SK-N-SH (cell line): Measurements from ENCODE around the gene FOXA3. TPM values are rescaled to one million over a fixed set of nuclear protein-coding genes. Genes with fewer than 3 reads are reported as not detected.

Source experiments
- CTCF ChIA-PET: fragments of 300-600, 350-600 bp; formaldehyde crosslinking; extraction: SDS; loops from one replicate; lab custom pipeline; 2021; lab: Yijun Ruan, JAX
- POLR2A ChIA-PET: fragments of 350-600 bp; sonication (Branson Sonifier 250); formaldehyde crosslinking; extraction: SDS; loops from one replicate; lab custom pipeline; 2020; ENCODE audit warnings: antibody characterized with exemption, inconsistent platforms; lab: Yijun Ruan, JAX
- DNase-seq: peaks from one replicate; pipeline ENCODE4 v3.0.0; 2012
- H2AFZ ChIP-seq: fragments of 200-600 bp; sonication (generic); 2 replicates; pipeline ENCODE4 v1.8.1; 2016; ENCODE audit warnings: antibody characterized with exemption, mild to moderate bottlenecking, low read depth
- H3F3A ChIP-seq: fragments of 200-600 bp; sonication (generic); replicated peaks from 2 replicates; pipeline ENCODE3; 2016; ENCODE audit warnings: antibody characterized with exemption, mild to moderate bottlenecking; ENCODE audit not compliant: insufficient read depth
- H3K27ac ChIP-seq, 2 experiments: fragments of 200-500 bp in 1 of 2; fragments of 200-600 bp in 1 of 2; sonication (Bioruptor generic) in 1 of 2; sonication (generic), shearing (Covaris generic) in 1 of 2; 2 replicates each; pipeline versions ENCODE4 v1.5.1 to v1.6.1; 2014 to 2016; ENCODE audit warnings: low read depth in 2 of 2, inconsistent platforms in 1 of 2, low read length in 1 of 2, mild to moderate bottlenecking in 1 of 2, mixed read lengths in 1 of 2
- H3K27me3 ChIP-seq: fragments of 200-600 bp; sonication (generic), shearing (Covaris generic); 2 replicates; pipeline ENCODE4 v1.6.1; 2016; ENCODE audit warnings: mixed run types; ENCODE audit not compliant: insufficient read depth
- H3K36me3 ChIP-seq, 2 experiments: fragments of 200-500 bp in 1 of 2; fragments of 200-600 bp in 1 of 2; sonication (Bioruptor generic) in 1 of 2; sonication (generic) in 1 of 2; replicated peaks in 1 of 2; 2 replicates each; pipeline versions ENCODE3 to v1.5.1; 2014 to 2016; ENCODE audit warnings: low read length in 1 of 2, mild to moderate bottlenecking in 1 of 2; ENCODE audit not compliant: insufficient read depth in 2 of 2, control insufficient read depth in 1 of 2
- H3K4me1 ChIP-seq, 2 experiments: fragments of 200-500 bp in 1 of 2; fragments of 200-600 bp in 1 of 2; sonication (Bioruptor generic) in 1 of 2; sonication (generic), shearing (Covaris generic) in 1 of 2; 2 replicates each; pipeline versions ENCODE4 v1.5.1 to v1.6.1; 2014 to 2016; ENCODE audit warnings: low read depth in 1 of 2, low read length in 1 of 2, mixed run types in 1 of 2; ENCODE audit not compliant: insufficient read depth in 2 of 2, control insufficient read depth in 1 of 2
- H3K4me2 ChIP-seq: fragments of 200-600 bp; sonication (generic), shearing (Covaris generic); 2 replicates; pipeline ENCODE4 v1.6.1; 2017; ENCODE audit warnings: mixed run types
- H3K4me3 ChIP-seq, 2 experiments: fragments of 200-500 bp in 1 of 2; fragments of 200-600 bp in 1 of 2; sonication (Bioruptor generic) in 1 of 2; sonication (generic), shearing (Covaris generic) in 1 of 2; 2 replicates each; pipeline versions ENCODE4 v1.5.1 to v1.8.1; 2014 to 2016; ENCODE audit warnings: low read depth in 2 of 2, inconsistent platforms in 1 of 2, low read length in 1 of 2, mild to moderate bottlenecking in 1 of 2, mixed read lengths in 1 of 2, moderate library complexity in 1 of 2
- H3K79me2 ChIP-seq: fragments of 200-600 bp; sonication (generic); 2 replicates; pipeline ENCODE4 v1.8.1; 2017; ENCODE audit warnings: mild to moderate bottlenecking; ENCODE audit not compliant: insufficient read depth
- H3K9ac ChIP-seq: fragments of 200-600 bp; sonication (generic); 2 replicates; pipeline ENCODE4 v1.6.1; 2017; ENCODE audit warnings: mixed run types
- H3K9me2 ChIP-seq: fragments of 200-600 bp; sonication (generic); 2 replicates; pipeline ENCODE4 v1.6.1; 2017; ENCODE audit warnings: mixed run types
- H3K9me3 ChIP-seq: fragments of 200-600 bp; sonication (generic); 2 replicates; pipeline ENCODE4 v1.6.1; 2017; ENCODE audit warnings: mixed run types, mild to moderate bottlenecking, moderate library complexity
- H4K20me1 ChIP-seq: fragments of 200-600 bp; sonication (generic); 2 replicates; pipeline ENCODE4 v1.6.1; 2017; ENCODE audit warnings: mild to moderate bottlenecking, mixed run types; ENCODE audit not compliant: insufficient read depth
- EP300 ChIP-seq, 2 experiments: IDR thresholded peaks; 2 replicates each; pipeline versions ENCODE4 v1.4.0 to v1.6.1; 2012; ENCODE audit warnings: borderline replicate concordance in 1 of 2, low read depth in 1 of 2, low read length in 1 of 2
- EZH2phosphoT487 ChIP-seq: fragments of 200-600 bp; sonication (generic); IDR thresholded peaks from 2 replicates; pipeline ENCODE4 v1.6.1; 2017; ENCODE audit warnings: low read depth, mixed run types, mild to moderate bottlenecking, antibody characterized with exemption, moderate library complexity, borderline replicate concordance
- FOSL2 ChIP-seq: IDR thresholded peaks from 2 replicates; pipeline ENCODE4 v1.4.0; 2012; ENCODE audit warnings: low read depth, mild to moderate bottlenecking, moderate library complexity, borderline replicate concordance
- FOXM1 ChIP-seq: IDR thresholded peaks from 2 replicates; pipeline ENCODE4 v1.4.0; 2012; ENCODE audit warnings: low read depth, mild to moderate bottlenecking
- GATA2 ChIP-seq: sonication (generic); formaldehyde crosslinking; IDR thresholded peaks from 2 replicates; pipeline ENCODE4 v1.5.0; 2020; ENCODE audit warnings: mild to moderate bottlenecking, missing genetic modification reagents
- MXI1 ChIP-seq: IDR thresholded peaks from 2 replicates; pipeline ENCODE4 v1.6.1; 2012; ENCODE audit warnings: mild to moderate bottlenecking, low read depth, low read length, improper control_type of control experiment
- NFIC ChIP-seq: IDR thresholded peaks from 2 replicates; pipeline ENCODE4 v1.4.0; 2012; ENCODE audit warnings: borderline replicate concordance
- NRF1 ChIP-seq: IDR thresholded peaks from 2 replicates; pipeline ENCODE4 v1.6.1; 2012; ENCODE audit warnings: low read depth, mild to moderate bottlenecking, low read length
- RAD21 ChIP-seq: IDR thresholded peaks from 2 replicates; pipeline ENCODE4 v1.6.1; 2012; ENCODE audit warnings: mild to moderate bottlenecking, low read length
- RCOR1 ChIP-seq: fragments of 150-350 bp; IDR thresholded peaks from 2 replicates; pipeline ENCODE4 v1.6.1; 2017; ENCODE audit warnings: antibody characterized with exemption, low read length
- RFX5 ChIP-seq: IDR thresholded peaks from 2 replicates; pipeline ENCODE4 v1.6.1; 2012; ENCODE audit warnings: mild to moderate bottlenecking, improper control_type of control experiment, low read length
- RXRA ChIP-seq: IDR thresholded peaks from 2 replicates; pipeline ENCODE4 v1.4.0; 2012; ENCODE audit warnings: low read depth, mild to moderate bottlenecking, borderline replicate concordance
- SMC3 ChIP-seq: IDR thresholded peaks from 2 replicates; pipeline ENCODE4 v1.6.1; 2012; ENCODE audit warnings: low read depth, low read length, improper control_type of control experiment
- TCF12 ChIP-seq: IDR thresholded peaks from 2 replicates; pipeline ENCODE4 v1.4.0; 2012
- YY1 ChIP-seq: IDR thresholded peaks from 2 replicates; pipeline ENCODE4 v1.4.0; 2012; ENCODE audit warnings: low read depth, mild to moderate bottlenecking
- WGBS: methylation state at CpG from one replicate; pipeline ENCODE4 v1.1.6; 2017; ENCODE audit warnings: low lambda C conversion rate; 5-methylcytosine and 5-hydroxymethylcytosine counted together
- polyA plus RNA-seq, 3 experiments: library from polyadenylated mRNA; depleted of rRNA; stranded (reverse); fragments of >200 nt; gene quantifications; 2 replicates each; pipeline ENCODE4 v1.2.3, GENCODE V29; 2012
- TF ChIP-seq, protein P1 (sequence below): IDR thresholded peaks from 2 replicates; pipeline ENCODE4; 2012
- TF ChIP-seq, protein P2 (sequence below): IDR thresholded peaks from 2 replicates; pipeline ENCODE4 v1.4.0; 2012; ENCODE audit warnings: low read depth, borderline replicate concordance
- TF ChIP-seq, protein P3 (sequence below): fragments of 200-600 bp; sonication (generic); IDR thresholded peaks from 2 replicates; pipeline ENCODE4 v1.6.1; 2017; ENCODE audit warnings: antibody characterized with exemption, mild to moderate bottlenecking, moderate library complexity
- TF ChIP-seq, protein P4 (sequence below): IDR thresholded peaks from 2 replicates; pipeline ENCODE4 v1.4.0; 2012; ENCODE audit warnings: low read depth, borderline replicate concordance

FOXA3 gene
- polyA plus RNA-seq, 1 of the 3 experiments (the other 2 are of a cell fraction) = 1.5 TPM

DNA sequence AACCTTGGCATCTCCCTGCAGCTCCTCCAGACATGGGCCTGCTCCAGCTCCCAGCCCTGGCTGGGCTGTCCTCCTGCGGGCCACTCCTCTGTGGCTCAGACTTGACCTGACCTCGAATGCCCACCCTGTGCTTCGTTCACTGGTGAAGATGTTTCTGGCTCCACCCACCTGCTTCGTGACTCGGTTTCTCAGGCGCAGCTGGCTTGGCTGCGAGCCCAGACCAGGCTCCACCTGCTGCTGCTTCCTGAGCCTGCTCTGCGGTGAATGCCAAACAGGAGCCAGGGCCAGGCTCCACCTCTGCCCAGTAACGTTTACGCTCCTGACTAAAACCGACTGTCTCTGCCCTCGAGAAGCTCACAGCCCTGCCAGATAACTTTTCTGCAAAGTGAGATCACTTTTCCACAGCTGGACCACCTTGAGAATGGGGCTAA is 40.1 kb upstream of the FOXA3 start:
- Histone ChIP-seq H4K20me1 (no peaks in the 10 kb centered on the region), H3K9me3 (no peaks in the 10 kb centered on the region), H3K4me3 (no peak overlapping the region), H3K27me3 (no peaks in the 10 kb centered on the region), H3K79me2 (no peaks in the 10 kb centered on the region), H3K9ac (no peak overlapping the region), H3K27ac (no peak overlapping the region; a peak in 1 of 4 replicates), H3K4me1 (peaks cover 0 to 17% of the 10 kb centered on the region in 2 experiments; a peak in 1 of 4 replicates), H3F3A (no peaks in the 10 kb centered on the region), H2AFZ (no peak overlapping the region), H3K36me3 (peaks cover 3 to 73% of the 10 kb centered on the region in 2 experiments), H3K4me2 (no peak overlapping the region), H3K9me2 (no peaks in the 10 kb centered on the region)
- ChIA-PET CTCF (interaction anchor here (1.5 to 10.9 kb wide), 3 partner anchors 8 to 84 kb away, joined by 3 to 137 read pairs (median 4); partner anchors contain the start of gene RSPH6A), POLR2A (no interaction called here)
- no peak for DNase-seq
- 91% methylated on average over 9 of the region's 12 CpGs for WGBS
- TF ChIP-seq EZH2phosphoT487 = no peak
- no peak for TF ChIP-seq FOXM1
- TF ChIP-seq FOSL2 = no peak
- no peak for TF ChIP-seq SMC3
- no peak for TF ChIP-seq YY1
- TF ChIP-seq, protein P1, sequence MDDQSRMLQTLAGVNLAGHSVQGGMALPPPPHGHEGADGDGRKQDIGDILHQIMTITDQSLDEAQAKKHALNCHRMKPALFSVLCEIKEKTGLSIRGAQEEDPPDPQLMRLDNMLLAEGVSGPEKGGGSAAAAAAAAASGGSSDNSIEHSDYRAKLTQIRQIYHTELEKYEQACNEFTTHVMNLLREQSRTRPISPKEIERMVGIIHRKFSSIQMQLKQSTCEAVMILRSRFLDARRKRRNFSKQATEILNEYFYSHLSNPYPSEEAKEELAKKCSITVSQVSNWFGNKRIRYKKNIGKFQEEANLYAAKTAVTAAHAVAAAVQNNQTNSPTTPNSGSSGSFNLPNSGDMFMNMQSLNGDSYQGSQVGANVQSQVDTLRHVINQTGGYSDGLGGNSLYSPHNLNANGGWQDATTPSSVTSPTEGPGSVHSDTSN = no peak
- TF ChIP-seq MXI1 = no peak
- TF ChIP-seq, protein P2, sequence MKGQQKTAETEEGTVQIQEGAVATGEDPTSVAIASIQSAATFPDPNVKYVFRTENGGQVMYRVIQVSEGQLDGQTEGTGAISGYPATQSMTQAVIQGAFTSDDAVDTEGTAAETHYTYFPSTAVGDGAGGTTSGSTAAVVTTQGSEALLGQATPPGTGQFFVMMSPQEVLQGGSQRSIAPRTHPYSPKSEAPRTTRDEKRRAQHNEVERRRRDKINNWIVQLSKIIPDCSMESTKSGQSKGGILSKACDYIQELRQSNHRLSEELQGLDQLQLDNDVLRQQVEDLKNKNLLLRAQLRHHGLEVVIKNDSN = no peak
- TF ChIP-seq, protein P3, sequence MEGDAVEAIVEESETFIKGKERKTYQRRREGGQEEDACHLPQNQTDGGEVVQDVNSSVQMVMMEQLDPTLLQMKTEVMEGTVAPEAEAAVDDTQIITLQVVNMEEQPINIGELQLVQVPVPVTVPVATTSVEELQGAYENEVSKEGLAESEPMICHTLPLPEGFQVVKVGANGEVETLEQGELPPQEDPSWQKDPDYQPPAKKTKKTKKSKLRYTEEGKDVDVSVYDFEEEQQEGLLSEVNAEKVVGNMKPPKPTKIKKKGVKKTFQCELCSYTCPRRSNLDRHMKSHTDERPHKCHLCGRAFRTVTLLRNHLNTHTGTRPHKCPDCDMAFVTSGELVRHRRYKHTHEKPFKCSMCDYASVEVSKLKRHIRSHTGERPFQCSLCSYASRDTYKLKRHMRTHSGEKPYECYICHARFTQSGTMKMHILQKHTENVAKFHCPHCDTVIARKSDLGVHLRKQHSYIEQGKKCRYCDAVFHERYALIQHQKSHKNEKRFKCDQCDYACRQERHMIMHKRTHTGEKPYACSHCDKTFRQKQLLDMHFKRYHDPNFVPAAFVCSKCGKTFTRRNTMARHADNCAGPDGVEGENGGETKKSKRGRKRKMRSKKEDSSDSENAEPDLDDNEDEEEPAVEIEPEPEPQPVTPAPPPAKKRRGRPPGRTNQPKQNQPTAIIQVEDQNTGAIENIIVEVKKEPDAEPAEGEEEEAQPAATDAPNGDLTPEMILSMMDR = no peak
- TF ChIP-seq GATA2 (CRISPR knock-in tag) = no peak
- TF ChIP-seq NRF1 = no peak
- TF ChIP-seq, protein P4, sequence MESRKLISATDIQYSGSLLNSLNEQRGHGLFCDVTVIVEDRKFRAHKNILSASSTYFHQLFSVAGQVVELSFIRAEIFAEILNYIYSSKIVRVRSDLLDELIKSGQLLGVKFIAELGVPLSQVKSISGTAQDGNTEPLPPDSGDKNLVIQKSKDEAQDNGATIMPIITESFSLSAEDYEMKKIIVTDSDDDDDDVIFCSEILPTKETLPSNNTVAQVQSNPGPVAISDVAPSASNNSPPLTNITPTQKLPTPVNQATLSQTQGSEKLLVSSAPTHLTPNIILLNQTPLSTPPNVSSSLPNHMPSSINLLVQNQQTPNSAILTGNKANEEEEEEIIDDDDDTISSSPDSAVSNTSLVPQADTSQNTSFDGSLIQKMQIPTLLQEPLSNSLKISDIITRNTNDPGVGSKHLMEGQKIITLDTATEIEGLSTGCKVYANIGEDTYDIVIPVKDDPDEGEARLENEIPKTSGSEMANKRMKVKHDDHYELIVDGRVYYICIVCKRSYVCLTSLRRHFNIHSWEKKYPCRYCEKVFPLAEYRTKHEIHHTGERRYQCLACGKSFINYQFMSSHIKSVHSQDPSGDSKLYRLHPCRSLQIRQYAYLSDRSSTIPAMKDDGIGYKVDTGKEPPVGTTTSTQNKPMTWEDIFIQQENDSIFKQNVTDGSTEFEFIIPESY = no peak
- TF ChIP-seq TCF12 = no peak
- TF ChIP-seq RFX5 = no peak
- TF ChIP-seq EP300 (IDR thresholded peaks at IDR 0.05; ENCODE audit: borderline replicate concordance in 1 of 2, low read depth in 1 of 2, low read length in 1 of 2) = no peak
- TF ChIP-seq RCOR1 = no peak
- TF ChIP-seq NFIC = no peak
- no peak for TF ChIP-seq RAD21
- no peak for TF ChIP-seq RXRA
